GM12878 (cell line): ENCODE data around the gene RAD51. TPM values are rescaled to one million over a fixed set of nuclear protein-coding genes. Genes with fewer than 3 reads are reported as not detected.

Experiments used
- MEF2A ChIP-seq: IDR thresholded peaks from 2 replicates; pipeline ENCODE4 v1.6.1; 2011; ENCODE audit warnings: low read depth, mild to moderate bottlenecking, low read length, moderate library complexity; ENCODE audit not compliant: insufficient read depth
- POLR2AphosphoS2 ChIP-seq: IDR thresholded peaks from 2 replicates; pipeline ENCODE4 v1.6.1; 2011; ENCODE audit warnings: low read depth, mild to moderate bottlenecking, low read length, improper control_type of control experiment, moderate library complexity
- SUZ12 ChIP-seq: fragments of 200-600 bp; sonication (generic); IDR thresholded peaks from one replicate; pipeline ENCODE4 v1.6.1; 2018; ENCODE audit warnings: antibody characterized with exemption, mild to moderate bottlenecking; ENCODE audit not compliant: unreplicated experiment
- polyA plus RNA-seq, 11 experiments: library from polyadenylated mRNA; depleted of rRNA in 4 of 11; unstranded in 6 of 11; stranded (reverse) in 5 of 11; fragments of >200 nt; fragmentation: Nextera tagmentation in 4 of 11; fragmentation: Illumina TruSeq in 1 of 11; extraction: Ambion mirVana in 4 of 11; extraction: Trizol in 1 of 11; gene quantifications; 1 replicate in 1 of 11; 2 replicates in 10 of 11; pipeline versions ENCODE4 v1.2.1 to v1.2.3, GENCODE V29; 2011 to 2016; ENCODE audit warnings: inconsistent platforms in 2 of 11, missing spikeins in 2 of 11, low read depth in 1 of 11
- total RNA-seq, 4 experiments: library from RNA; depleted of rRNA in 3 of 4; stranded (reverse); fragments of >200 nt in 3 of 4; fragmentation: Illumina TruSeq in 1 of 4; extraction: Trizol in 1 of 4; gene quantifications; 2 replicates each; pipeline versions ENCODE4 v1.2.1 to v1.2.3, GENCODE V29; 2013 to 2021
- TF ChIP-seq, protein P1 (sequence below): fragments of 450-650 bp; formaldehyde crosslinking; IDR thresholded peaks from 2 replicates; pipeline ENCODE4 v1.4.0; 2022; ENCODE audit warnings: mild to moderate bottlenecking, moderate library complexity
- TF ChIP-seq, protein P2 (sequence below): fragments of 450-650 bp; IDR thresholded peaks from 2 replicates; pipeline ENCODE4 v1.6.1; 2017; ENCODE audit warnings: mild to moderate bottlenecking, moderate library complexity
- TF ChIP-seq, protein P3 (sequence below): fragments of 450-650 bp; IDR thresholded peaks from 2 replicates; pipeline ENCODE4 v1.6.1; 2014; ENCODE audit warnings: mild to moderate bottlenecking

RAD51 gene
- total and polyA plus RNA-seq, 10 of the 15 experiments (the other 5 are each of a cell fraction or from before 2014, with no cell fraction given) = 13.1 to 55.0 (median 30.6) TPM

DNA sequence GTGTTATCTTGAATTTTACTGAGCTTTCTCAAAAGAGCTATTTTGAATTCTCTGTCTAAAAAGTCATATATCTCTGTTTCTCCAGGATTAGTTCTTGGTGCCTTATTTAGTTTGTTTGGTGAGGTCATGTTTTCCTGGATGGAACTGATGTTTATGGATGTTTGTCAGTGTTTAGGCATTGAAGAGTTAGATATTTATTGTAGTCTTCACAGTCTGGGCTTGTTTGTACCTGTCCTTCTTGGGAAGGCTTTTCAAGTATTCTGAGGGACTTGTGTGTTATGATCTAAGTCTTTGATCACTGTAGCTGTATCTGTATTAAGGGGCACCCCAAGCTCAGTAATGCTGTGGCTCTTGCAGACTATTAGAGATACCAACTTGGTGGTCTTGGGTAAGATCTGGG lies 10.6 kb upstream of the RAD51 start (continued):
- TF ChIP-seq, protein P1, sequence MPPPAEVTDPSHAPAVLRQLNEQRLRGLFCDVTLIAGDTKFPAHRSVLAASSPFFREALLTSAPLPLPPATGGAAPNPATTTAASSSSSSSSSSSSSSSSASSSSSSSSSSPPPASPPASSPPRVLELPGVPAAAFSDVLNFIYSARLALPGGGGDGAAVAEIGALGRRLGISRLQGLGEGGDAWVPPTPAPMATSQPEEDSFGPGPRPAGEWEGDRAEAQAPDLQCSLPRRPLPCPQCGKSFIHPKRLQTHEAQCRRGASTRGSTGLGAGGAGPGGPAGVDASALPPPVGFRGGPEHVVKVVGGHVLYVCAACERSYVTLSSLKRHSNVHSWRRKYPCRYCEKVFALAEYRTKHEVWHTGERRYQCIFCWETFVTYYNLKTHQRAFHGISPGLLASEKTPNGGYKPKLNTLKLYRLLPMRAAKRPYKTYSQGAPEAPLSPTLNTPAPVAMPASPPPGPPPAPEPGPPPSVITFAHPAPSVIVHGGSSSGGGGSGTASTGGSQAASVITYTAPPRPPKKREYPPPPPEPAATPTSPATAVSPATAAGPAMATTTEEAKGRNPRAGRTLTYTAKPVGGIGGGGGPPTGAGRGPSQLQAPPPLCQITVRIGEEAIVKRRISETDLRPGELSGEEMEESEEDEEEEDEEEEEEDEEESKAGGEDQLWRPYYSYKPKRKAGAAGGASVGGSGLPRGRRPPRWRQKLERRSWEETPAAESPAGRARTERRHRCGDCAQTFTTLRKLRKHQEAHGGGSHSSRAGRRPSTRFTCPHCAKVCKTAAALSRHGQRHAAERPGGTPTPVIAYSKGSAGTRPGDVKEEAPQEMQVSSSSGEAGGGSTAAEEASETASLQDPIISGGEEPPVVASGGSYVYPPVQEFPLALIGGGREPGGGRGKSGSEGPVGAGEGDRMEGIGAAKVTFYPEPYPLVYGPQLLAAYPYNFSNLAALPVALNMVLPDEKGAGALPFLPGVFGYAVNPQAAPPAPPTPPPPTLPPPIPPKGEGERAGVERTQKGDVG (CRISPR knock-in tag) = no peak
- TF ChIP-seq, protein P2, sequence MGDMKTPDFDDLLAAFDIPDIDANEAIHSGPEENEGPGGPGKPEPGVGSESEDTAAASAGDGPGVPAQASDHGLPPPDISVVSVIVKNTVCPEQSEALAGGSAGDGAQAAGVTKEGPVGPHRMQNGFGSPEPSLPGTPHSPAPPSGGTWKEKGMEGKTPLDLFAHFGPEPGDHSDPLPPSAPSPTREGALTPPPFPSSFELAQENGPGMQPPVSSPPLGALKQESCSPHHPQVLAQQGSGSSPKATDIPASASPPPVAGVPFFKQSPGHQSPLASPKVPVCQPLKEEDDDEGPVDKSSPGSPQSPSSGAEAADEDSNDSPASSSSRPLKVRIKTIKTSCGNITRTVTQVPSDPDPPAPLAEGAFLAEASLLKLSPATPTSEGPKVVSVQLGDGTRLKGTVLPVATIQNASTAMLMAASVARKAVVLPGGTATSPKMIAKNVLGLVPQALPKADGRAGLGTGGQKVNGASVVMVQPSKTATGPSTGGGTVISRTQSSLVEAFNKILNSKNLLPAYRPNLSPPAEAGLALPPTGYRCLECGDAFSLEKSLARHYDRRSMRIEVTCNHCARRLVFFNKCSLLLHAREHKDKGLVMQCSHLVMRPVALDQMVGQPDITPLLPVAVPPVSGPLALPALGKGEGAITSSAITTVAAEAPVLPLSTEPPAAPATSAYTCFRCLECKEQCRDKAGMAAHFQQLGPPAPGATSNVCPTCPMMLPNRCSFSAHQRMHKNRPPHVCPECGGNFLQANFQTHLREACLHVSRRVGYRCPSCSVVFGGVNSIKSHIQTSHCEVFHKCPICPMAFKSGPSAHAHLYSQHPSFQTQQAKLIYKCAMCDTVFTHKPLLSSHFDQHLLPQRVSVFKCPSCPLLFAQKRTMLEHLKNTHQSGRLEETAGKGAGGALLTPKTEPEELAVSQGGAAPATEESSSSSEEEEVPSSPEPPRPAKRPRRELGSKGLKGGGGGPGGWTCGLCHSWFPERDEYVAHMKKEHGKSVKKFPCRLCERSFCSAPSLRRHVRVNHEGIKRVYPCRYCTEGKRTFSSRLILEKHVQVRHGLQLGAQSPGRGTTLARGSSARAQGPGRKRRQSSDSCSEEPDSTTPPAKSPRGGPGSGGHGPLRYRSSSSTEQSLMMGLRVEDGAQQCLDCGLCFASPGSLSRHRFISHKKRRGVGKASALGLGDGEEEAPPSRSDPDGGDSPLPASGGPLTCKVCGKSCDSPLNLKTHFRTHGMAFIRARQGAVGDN = no peak
- no peak for TF ChIP-seq POLR2AphosphoS2
- TF ChIP-seq, protein P3, sequence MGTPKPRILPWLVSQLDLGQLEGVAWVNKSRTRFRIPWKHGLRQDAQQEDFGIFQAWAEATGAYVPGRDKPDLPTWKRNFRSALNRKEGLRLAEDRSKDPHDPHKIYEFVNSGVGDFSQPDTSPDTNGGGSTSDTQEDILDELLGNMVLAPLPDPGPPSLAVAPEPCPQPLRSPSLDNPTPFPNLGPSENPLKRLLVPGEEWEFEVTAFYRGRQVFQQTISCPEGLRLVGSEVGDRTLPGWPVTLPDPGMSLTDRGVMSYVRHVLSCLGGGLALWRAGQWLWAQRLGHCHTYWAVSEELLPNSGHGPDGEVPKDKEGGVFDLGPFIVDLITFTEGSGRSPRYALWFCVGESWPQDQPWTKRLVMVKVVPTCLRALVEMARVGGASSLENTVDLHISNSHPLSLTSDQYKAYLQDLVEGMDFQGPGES = no peak
- no peak for TF ChIP-seq SUZ12
- TF ChIP-seq MEF2A = no peak
